B cell (primary cell): ENCODE results near the gene MAGIX. TPM values are rescaled to one million over a fixed set of nuclear protein-coding genes. Genes with fewer than 3 reads are reported as not detected.
A peak's percentile ranks its signal among the peaks of the same experiment; 100 is the strongest.

Source experiments
- ATAC-seq: fragments of 200-7000 bp; cut with Tn5 transposase; one replicate; pipeline ENCODE4 v1.10.0; 2021; ENCODE audit warnings: low read depth, mild to moderate bottlenecking, moderate number of reproducible peaks, moderate library complexity
- CTCF ChIA-PET: fragments of 350-600 bp; sonication (Branson Sonifier 250); formaldehyde crosslinking; loops from one replicate; lab custom pipeline; 2021; ENCODE audit warnings: antibody characterized with exemption, inconsistent platforms; lab: Charles Lee
- POLR2A ChIA-PET: fragments of 350-600 bp; sonication (Branson Sonifier 250); formaldehyde crosslinking; loops from one replicate; lab custom pipeline; 2021; ENCODE audit warnings: antibody characterized with exemption; lab: Charles Lee
- DNase-seq: peaks from one replicate; pipeline ENCODE4 v3.0.0; 2013
- H2AFZ ChIP-seq: 2 replicates; pipeline ENCODE4 v1.6.1; 2012; ENCODE audit warnings: mild to moderate bottlenecking, low read depth, low read length; ENCODE audit not compliant: insufficient read depth, poor library complexity, severe bottlenecking
- H3K27ac ChIP-seq, 2 donors: 1 replicate in 1 of 2; 2 replicates in 1 of 2; pipeline ENCODE4 v1.5.1; 2012 to 2013; ENCODE audit warnings: low read length in 2 of 2, mild to moderate bottlenecking in 2 of 2, moderate library complexity in 1 of 2
- H3K27me3 ChIP-seq, 4 experiments: fragments of 200-600 bp in 1 of 4; sonication (generic) in 1 of 4; replicated peaks in 1 of 4; 1 replicate in 2 of 4; 2 replicates in 2 of 4; pipeline versions ENCODE4 v1.6.1 to v1.7.0; 2013 to 2016; ENCODE audit warnings: low read length in 3 of 4, mild to moderate bottlenecking in 2 of 4, mixed read lengths in 1 of 4, moderate library complexity in 1 of 4; ENCODE audit not compliant: insufficient read depth in 4 of 4, control insufficient read depth in 3 of 4; ENCODE audit errors: control extremely low read depth in 1 of 4
- H3K36me3 ChIP-seq, 2 experiments: replicated peaks in 1 of 2; 1 replicate in 1 of 2; 2 replicates in 1 of 2; pipeline versions ENCODE4 v1.6.1 to v1.7.1; 2013; ENCODE audit warnings: low read length in 1 of 2; ENCODE audit not compliant: insufficient read depth in 2 of 2, control insufficient read depth in 1 of 2; ENCODE audit errors: control extremely low read depth in 1 of 2, extremely low read depth in 1 of 2
- H3K4me1 ChIP-seq, 2 donors: fragments of 200-600 bp in 1 of 2; sonication (generic) in 1 of 2; 1 replicate in 1 of 2; 2 replicates in 1 of 2; pipeline versions ENCODE4 v1.5.1 to v1.6.1; 2013 to 2017; ENCODE audit warnings: low read length in 2 of 2; ENCODE audit not compliant: control insufficient read depth in 2 of 2, insufficient read depth in 2 of 2
- H3K4me2 ChIP-seq: replicated peaks from 2 replicates; pipeline ENCODE3; 2012; ENCODE audit warnings: mild to moderate bottlenecking, low read depth, low read length; ENCODE audit not compliant: poor library complexity, severe bottlenecking
- H3K4me3 ChIP-seq, 5 experiments: fragments of 200-600 bp in 1 of 5; sonication (generic) in 1 of 5; 1 replicate in 3 of 5; 2 replicates in 2 of 5; pipeline versions ENCODE4 v1.5.1 to v1.7.0; 2011 to 2016; ENCODE audit warnings: low read length in 4 of 5, mild to moderate bottlenecking in 4 of 5, low read depth in 2 of 5, control low read depth in 1 of 5, moderate library complexity in 1 of 5; ENCODE audit not compliant: insufficient read depth in 1 of 5; ENCODE audit errors: control extremely low read depth in 1 of 5, extremely low read depth in 1 of 5
- H3K79me2 ChIP-seq: fragments of 200-600 bp; sonication (generic); one replicate; pipeline ENCODE4 v1.6.0; 2016; ENCODE audit warnings: low read length; ENCODE audit not compliant: control insufficient read depth, insufficient read depth
- H3K9ac ChIP-seq: fragments of 200-600 bp; sonication (generic); 2 replicates; pipeline ENCODE4 v1.6.1; 2017; ENCODE audit warnings: mild to moderate bottlenecking, low read length, moderate library complexity
- H3K9me3 ChIP-seq, 3 donors: one replicate each; pipeline versions ENCODE4 v1.6.1 to v1.7.1; 2013; ENCODE audit warnings: low read length in 2 of 3; ENCODE audit not compliant: control insufficient read depth in 2 of 3, insufficient read depth in 1 of 3; ENCODE audit errors: control extremely low read depth in 1 of 3
- H4K20me1 ChIP-seq: 2 replicates; pipeline ENCODE4 v1.6.0; 2012; ENCODE audit warnings: mild to moderate bottlenecking, low read length; ENCODE audit not compliant: insufficient read depth, control insufficient read depth, poor library complexity, severe bottlenecking
- H3K27ac Mint-ChIP-seq: one replicate; pipeline ENCODE4 v1.8.0; 2021; ENCODE audit warnings: mixed read lengths
- H3K27me3 Mint-ChIP-seq: one replicate; pipeline ENCODE4 v1.8.0; 2021; ENCODE audit warnings: mixed read lengths
- H3K4me1 Mint-ChIP-seq: one replicate; pipeline ENCODE4 v1.8.0; 2021; ENCODE audit warnings: mixed read lengths
- H3K4me3 Mint-ChIP-seq: one replicate; pipeline ENCODE4 v1.8.0; 2021; ENCODE audit warnings: mixed read lengths
- H3K9me3 Mint-ChIP-seq: one replicate; pipeline ENCODE4 v1.8.0; 2022; ENCODE audit warnings: mixed read lengths; ENCODE audit not compliant: insufficient read depth
- EZH2 ChIP-seq: IDR thresholded peaks from 2 replicates; pipeline ENCODE4 v1.6.1; 2012; ENCODE audit warnings: borderline replicate concordance, low read depth, mild to moderate bottlenecking, moderate library complexity, low read length; ENCODE audit not compliant: insufficient read depth, poor library complexity, severe bottlenecking
- WGBS: methylation state at CpG from one replicate; pipeline ENCODE4 v1.1.5; 2013; ENCODE audit warnings: missing lambda C conversion rate; ENCODE audit not compliant: insufficient coverage; 5-methylcytosine and 5-hydroxymethylcytosine counted together
- intact Hi-C: fragments of 100-400 bp; cut with micrococcal nuclease; formaldehyde crosslinking; loops from one replicate; pipeline ENCODE4 v1.10.0; 2022
- polyA plus RNA-seq: library from polyadenylated mRNA; depleted of rRNA; stranded (reverse); fragments of >200 nt; gene quantifications from 2 replicates; pipeline ENCODE4 v1.2.3, GENCODE V29; 2012
- total RNA-seq, 2 donors: library from RNA; stranded (reverse); fragments of 120-200 nt in 1 of 2; gene quantifications; 1 replicate in 1 of 2; 2 replicates in 1 of 2; pipeline versions ENCODE4 v1.2.3 to v1.2.4, GENCODE V29; 2013 to 2022
- TF ChIP-seq, protein P1 (sequence below): fragments of 200-600 bp; IDR thresholded peaks from one replicate; pipeline ENCODE4 v1.8.0; 2022; ENCODE audit warnings: antibody characterized with exemption, mild to moderate bottlenecking

Gene MAGIX
- total and polyA plus RNA-seq, 2 donors (not counting 1 experiment from before 2014, with no cell fraction given) = 1.2 to 2.4 TPM

DNA sequence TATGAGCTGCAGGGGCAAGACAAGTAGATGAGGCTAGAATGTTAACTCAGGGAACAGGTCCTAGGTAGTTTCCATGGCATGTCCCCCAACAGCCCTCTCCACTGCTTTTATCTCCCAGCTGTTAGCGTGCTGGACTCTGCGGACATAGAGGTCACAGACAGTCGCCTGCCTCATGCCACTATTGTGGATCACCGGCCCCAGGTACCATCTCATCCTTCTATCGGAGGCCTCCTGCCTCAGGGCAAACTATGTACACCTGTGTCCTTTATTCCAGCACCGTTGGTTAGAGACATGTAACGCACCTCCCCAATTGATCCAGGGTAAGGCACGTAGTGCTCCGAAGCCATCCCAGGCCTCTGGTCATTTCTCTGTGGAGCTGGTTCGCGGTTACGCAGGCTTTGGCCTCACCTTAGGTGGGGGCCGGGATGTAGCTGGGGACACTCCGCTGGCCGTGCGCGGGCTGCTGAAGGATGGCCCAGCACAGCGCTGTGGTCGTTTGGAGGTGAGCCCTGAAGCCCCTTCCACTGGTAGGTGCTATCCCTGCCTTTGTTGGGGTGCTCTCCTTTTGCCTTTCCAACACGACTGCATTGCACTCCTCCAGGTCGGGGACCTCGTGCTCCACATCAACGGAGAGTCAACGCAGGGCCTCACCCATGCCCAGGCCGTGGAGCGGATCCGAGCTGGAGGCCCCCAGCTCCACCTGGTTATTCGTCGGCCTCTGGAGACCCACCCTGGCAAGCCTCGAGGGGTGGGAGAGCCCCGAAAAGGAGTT lies 2.2 kb downstream of the MAGIX start:
- Mint-ChIP-seq H3K9me3 (no peaks in the 10 kb centered on the region), H3K4me3 (peak overlapping the region; percentile 86), H3K4me1 (peaks cover 31% of the 10 kb centered on the region), H3K27ac (peak overlapping the region; percentile 96), H3K27me3 (no peaks in the 10 kb centered on the region)
- H3K9ac ChIP-seq = no peak overlapping the region
- no peak for TF ChIP-seq EZH2
- TF ChIP-seq, protein P1, sequence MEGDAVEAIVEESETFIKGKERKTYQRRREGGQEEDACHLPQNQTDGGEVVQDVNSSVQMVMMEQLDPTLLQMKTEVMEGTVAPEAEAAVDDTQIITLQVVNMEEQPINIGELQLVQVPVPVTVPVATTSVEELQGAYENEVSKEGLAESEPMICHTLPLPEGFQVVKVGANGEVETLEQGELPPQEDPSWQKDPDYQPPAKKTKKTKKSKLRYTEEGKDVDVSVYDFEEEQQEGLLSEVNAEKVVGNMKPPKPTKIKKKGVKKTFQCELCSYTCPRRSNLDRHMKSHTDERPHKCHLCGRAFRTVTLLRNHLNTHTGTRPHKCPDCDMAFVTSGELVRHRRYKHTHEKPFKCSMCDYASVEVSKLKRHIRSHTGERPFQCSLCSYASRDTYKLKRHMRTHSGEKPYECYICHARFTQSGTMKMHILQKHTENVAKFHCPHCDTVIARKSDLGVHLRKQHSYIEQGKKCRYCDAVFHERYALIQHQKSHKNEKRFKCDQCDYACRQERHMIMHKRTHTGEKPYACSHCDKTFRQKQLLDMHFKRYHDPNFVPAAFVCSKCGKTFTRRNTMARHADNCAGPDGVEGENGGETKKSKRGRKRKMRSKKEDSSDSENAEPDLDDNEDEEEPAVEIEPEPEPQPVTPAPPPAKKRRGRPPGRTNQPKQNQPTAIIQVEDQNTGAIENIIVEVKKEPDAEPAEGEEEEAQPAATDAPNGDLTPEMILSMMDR = no peak
- POLR2A ChIA-PET = interaction anchor here (2.6 kb wide), 1 partner anchor 9 kb away, joined by 12 read pairs; no protein-coding TSS in a partner anchor
- H2AFZ ChIP-seq = no peak overlapping the region
- CTCF ChIA-PET = interaction anchor here (0.6 to 2.4 kb wide), 2 partner anchors 10 to 121 kb away, joined by 4 to 9 read pairs; partner anchors contain the start of gene TFE3
- 97% methylated on average over 29 of the region's 31 CpGs for WGBS
- no peaks in the 10 kb centered on the region for H3K36me3 ChIP-seq
- ATAC-seq (no peak), DNase-seq (no peak)
- H3K4me1 ChIP-seq = peaks cover 9 to 45% of the 10 kb centered on the region in 2 donors
- no peaks in the 10 kb centered on the region for H4K20me1 ChIP-seq
- intact Hi-C loops = loop anchor here (5.0 kb wide), 1 partner anchor 42 kb away; the partner anchor contains the start of gene GPKOW
- H3K27me3 ChIP-seq = no peaks in the 10 kb centered on the region
- H3K4me2 ChIP-seq = no peak overlapping the region
- H3K79me2 ChIP-seq = no peaks in the 10 kb centered on the region
- H3K9me3 ChIP-seq = no peaks in the 10 kb centered on the region
- peak overlapping the region in 1 of 2 donors; percentile 79 for H3K27ac ChIP-seq
- no peak overlapping the region for H3K4me3 ChIP-seq
